ENCODE data around the gene PLD4. TPM values are rescaled to one million over a fixed set of nuclear protein-coding genes. Genes with fewer than 3 reads are reported as not detected.

PLD4 gene
- total RNA-seq, 1 donor from 2014 or later, result 0.78 TPM

DNA sequence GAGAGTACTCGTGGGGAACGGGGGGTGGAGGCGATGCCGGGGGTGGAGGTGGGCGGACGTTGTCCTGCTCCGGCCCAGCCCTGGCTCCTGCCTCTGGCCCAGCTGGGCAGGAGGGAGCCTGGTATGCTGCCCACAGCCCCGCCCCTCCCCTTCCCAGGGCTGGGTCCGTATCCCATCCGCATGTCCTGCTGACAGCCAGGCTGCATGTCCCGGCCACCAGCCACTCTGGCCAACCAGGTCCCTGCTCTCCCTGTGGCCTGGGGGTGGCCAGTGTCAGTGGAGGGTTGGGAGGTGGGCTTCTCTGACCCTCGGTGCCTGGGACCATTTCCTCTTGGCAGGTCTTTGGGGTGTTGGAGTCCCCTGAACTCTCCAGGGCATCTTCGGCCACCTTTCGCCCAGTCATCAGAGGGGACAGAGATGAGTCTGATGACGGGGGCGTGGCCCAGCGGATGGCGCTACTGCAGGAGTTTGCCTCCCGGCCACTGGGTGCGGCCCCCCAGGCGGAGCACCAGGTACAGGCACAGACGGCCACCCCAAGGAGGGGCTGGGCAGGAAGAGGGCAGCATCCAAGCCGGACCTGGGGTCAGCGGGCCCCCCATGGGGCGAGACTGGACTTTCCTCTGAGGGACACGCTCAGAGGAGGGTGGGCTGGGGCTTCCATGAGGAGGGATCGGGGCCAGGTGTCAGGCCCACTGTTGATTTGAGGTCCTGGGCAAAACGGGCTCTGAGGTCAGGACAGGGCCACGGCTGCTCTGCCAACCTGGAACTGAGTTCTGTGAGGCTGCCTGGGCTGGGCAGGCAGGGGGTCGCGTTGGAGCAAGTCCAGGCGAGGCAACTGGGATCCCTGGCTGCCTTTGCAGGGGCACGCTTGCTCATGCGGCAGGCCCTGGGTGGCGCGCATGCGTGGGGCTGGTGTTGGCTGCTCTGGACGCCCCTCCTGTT lies 39.4 kb upstream of the PLD4 start:
- no peaks in the 10 kb centered on the region for H3K4me1 Mint-ChIP-seq
- peak in 1 of 2 experiments; percentile 17 for DNase-seq (ENCODE audit: low spot score in 2 of 2, unreplicated experiment in 2 of 2)
- no peak for TF ChIP-seq CTCF (IDR thresholded peaks at IDR 0.05; ENCODE audit: unreplicated experiment)
- peaks cover 3% of the 10 kb centered on the region for H3K36me3 Mint-ChIP-seq
- no peaks in the 10 kb centered on the region for H3K9me3 Mint-ChIP-seq
- no peak overlapping the region for H3K27ac Mint-ChIP-seq
- H3K27me3 Mint-ChIP-seq (ENCODE audit: low read depth), result no peaks in the 10 kb centered on the region
- H3K4me3 Mint-ChIP-seq, result no peak overlapping the region

- Mint-ChIP-seq H3K27me3 (ENCODE audit: low read depth) (no peaks in the 10 kb centered on the region), H3K36me3 (peaks cover 3% of the 10 kb centered on the region), H3K27ac (no peak overlapping the region), H3K4me3 (no peak overlapping the region), H3K9me3 (no peaks in the 10 kb centered on the region), H3K4me1 (no peaks in the 10 kb centered on the region)
- peak in 1 of 2 experiments; percentile 17 for DNase-seq (ENCODE audit: low spot score in 2 of 2, unreplicated experiment in 2 of 2)
- TF ChIP-seq CTCF (IDR thresholded peaks at IDR 0.05; ENCODE audit: unreplicated experiment), result no peak
Observed at GRCh38 chr14:104885973-104886689, 38.5 kb upstream of the PLD4 start.

DNA sequence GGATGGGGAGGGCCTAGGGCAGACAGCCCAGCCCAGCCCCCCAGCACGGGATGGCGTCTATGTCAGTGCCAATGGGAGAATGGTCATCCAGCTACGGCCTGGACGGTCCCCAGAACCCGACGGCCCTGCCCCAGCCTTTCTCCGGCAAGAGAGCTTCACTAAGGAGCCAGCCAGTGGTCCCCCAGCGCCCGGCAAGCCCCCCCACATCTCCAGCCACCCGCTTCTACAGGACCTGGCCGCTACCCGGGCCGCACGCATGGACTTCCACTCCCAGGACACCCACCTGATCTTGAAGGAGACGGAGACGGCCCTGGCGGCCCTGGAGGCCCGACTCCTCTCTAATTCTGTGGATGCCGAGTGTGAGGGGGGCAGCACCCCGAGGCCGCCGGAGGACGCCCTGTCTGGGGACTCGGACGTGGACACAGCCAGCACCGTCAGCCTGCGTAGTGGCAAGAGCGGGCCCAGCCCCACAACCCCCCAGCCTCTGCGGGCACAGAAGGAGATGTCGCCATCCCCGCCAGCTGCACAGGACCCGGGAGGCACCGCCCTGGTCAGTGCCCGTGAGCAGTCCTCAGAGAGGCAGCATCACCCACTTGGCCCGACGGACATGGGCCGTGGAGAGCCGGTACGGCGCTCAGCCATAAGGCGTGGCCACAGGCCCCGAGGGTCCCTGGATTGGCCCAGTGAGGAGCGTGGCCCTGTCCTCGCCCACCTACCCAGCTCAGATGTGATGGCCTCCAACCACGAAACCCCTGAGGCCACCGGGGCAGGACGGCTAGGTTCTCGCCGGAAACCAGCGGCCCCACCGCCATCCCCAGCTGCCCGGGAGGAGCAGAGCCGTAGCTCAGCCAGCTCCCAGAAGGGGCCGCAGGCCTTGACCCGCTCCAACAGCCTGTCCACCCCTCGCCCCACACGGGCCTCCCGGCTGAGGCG lies 37.7 kb upstream of the PLD4 start:
- no peaks in the 10 kb centered on the region for H3K4me1 Mint-ChIP-seq
- H3K4me3 Mint-ChIP-seq, result no peak overlapping the region
- no peaks in the 10 kb centered on the region for H3K9me3 Mint-ChIP-seq
- H3K27me3 Mint-ChIP-seq (ENCODE audit: low read depth), result no peaks in the 10 kb centered on the region
- no peak for TF ChIP-seq CTCF (IDR thresholded peaks at IDR 0.05; ENCODE audit: unreplicated experiment)
- peaks cover 3% of the 10 kb centered on the region for H3K36me3 Mint-ChIP-seq
- no peak overlapping the region for H3K27ac Mint-ChIP-seq
- peak in 1 of 2 experiments; percentile 20 for DNase-seq (ENCODE audit: low spot score in 2 of 2, unreplicated experiment in 2 of 2)

DNA sequence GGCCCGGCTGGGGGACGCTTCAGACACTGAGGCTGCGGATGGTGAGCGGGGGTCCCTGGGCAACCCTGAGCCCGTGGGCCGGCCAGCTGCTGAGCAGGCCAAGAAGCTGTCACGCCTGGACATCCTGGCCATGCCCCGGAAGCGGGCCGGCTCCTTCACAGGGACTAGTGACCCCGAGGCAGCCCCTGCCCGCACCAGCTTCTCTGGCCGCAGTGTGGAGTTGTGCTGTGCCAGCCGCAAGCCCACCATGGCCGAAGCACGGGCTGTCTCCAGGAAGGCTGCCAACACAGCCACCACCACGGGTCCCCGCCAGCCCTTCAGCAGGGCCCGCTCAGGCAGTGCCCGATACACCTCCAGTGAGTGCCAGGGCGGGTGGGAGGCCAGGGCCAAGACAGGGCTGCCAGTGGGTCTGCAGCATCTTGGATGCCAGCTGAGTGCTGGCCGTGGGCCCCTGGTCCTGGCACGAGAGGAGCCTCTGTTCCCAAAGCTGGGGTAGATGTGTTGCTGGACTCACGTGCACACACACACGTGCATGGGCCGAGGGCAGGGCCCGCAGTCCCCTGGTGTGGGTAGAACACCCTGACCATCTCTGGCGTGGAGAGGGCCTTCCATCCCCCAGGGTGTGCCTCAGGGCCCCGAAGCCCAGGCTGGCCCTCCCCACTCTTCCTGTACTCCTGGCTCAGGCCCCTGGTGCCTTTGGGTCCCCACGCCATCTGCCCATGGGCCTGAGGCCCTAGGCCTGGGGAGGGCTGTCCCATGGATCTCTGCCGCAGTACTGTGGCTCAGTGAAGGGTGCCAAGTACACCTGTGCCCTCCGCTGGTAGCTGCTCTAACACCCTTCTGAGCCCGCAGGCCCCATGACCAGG lies 36.8 kb upstream of the PLD4 start:
- no peaks in the 10 kb centered on the region for H3K27me3 Mint-ChIP-seq (ENCODE audit: low read depth)
- no peaks in the 10 kb centered on the region for H3K4me1 Mint-ChIP-seq
- H3K9me3 Mint-ChIP-seq, result no peaks in the 10 kb centered on the region
- no peak overlapping the region for H3K4me3 Mint-ChIP-seq
- no peak overlapping the region for H3K27ac Mint-ChIP-seq
- no peak for DNase-seq (ENCODE audit: low spot score in 2 of 2, unreplicated experiment in 2 of 2)
- TF ChIP-seq CTCF (IDR thresholded peaks at IDR 0.05; ENCODE audit: unreplicated experiment), result no peak
- peaks cover 3% of the 10 kb centered on the region for H3K36me3 Mint-ChIP-seq

Data from mesothelial cell of epicardium (in vitro differentiated cells).